ENCODE data around the gene MTMR3. TPM values are rescaled to one million over a fixed set of nuclear protein-coding genes. Genes with fewer than 3 reads are reported as not detected.

Gene MTMR3
- polyA plus RNA-seq, 1 of the 3 experiments (the other 2 are of a cell fraction), result 20.4 TPM

DNA sequence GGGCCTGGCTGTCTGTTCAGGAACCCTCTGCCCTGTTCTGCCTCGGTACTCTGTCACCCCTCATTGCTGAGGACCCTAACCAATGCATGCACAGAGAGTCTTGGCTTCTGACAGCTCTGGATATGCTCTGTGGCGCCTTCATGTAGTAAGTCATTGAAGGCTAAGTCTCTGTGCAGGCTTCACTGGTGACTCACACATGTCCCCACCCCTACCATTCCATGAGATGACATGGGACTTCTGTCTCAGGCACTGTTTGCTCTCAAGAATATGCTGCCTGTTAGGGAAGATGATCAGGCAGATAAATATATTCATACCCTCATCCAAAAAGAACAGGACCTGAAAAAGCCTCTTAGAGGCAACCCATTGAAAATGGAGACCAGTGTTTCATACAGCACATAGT, 153.7 kb downstream of the MTMR3 start:
- no peaks in the 10 kb centered on the region for H3K9me2 ChIP-seq
- no peak overlapping the region for H3K4me3 ChIP-seq (ENCODE audit: low read depth in 2 of 2, low read length in 1 of 2)
- H2AFZ ChIP-seq (ENCODE audit: low read depth), result no peak overlapping the region
- no peak for TF ChIP-seq EP300 (IDR thresholded peaks at IDR 0.05; ENCODE audit: borderline replicate concordance in 1 of 2, low read depth in 1 of 2, low read length in 1 of 2)
- no peak for TF ChIP-seq CHD2 (IDR thresholded peaks at IDR 0.05; ENCODE audit: low read length, partially characterized antibody)
- TF ChIP-seq, protein P1, sequence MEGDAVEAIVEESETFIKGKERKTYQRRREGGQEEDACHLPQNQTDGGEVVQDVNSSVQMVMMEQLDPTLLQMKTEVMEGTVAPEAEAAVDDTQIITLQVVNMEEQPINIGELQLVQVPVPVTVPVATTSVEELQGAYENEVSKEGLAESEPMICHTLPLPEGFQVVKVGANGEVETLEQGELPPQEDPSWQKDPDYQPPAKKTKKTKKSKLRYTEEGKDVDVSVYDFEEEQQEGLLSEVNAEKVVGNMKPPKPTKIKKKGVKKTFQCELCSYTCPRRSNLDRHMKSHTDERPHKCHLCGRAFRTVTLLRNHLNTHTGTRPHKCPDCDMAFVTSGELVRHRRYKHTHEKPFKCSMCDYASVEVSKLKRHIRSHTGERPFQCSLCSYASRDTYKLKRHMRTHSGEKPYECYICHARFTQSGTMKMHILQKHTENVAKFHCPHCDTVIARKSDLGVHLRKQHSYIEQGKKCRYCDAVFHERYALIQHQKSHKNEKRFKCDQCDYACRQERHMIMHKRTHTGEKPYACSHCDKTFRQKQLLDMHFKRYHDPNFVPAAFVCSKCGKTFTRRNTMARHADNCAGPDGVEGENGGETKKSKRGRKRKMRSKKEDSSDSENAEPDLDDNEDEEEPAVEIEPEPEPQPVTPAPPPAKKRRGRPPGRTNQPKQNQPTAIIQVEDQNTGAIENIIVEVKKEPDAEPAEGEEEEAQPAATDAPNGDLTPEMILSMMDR (IDR thresholded peaks at IDR 0.05), result no peak
- TF ChIP-seq, protein P2, sequence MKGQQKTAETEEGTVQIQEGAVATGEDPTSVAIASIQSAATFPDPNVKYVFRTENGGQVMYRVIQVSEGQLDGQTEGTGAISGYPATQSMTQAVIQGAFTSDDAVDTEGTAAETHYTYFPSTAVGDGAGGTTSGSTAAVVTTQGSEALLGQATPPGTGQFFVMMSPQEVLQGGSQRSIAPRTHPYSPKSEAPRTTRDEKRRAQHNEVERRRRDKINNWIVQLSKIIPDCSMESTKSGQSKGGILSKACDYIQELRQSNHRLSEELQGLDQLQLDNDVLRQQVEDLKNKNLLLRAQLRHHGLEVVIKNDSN (IDR thresholded peaks at IDR 0.05; ENCODE audit: borderline replicate concordance, low read depth), result no peak
- TF ChIP-seq SIN3A (IDR thresholded peaks at IDR 0.05; ENCODE audit: borderline replicate concordance, low read depth, low read length), result no peak
- H3K4me1 ChIP-seq (ENCODE audit: control insufficient read depth in 1 of 2, insufficient read depth in 2 of 2, low read depth in 1 of 2, low read length in 1 of 2), result peaks cover 2 to 6% of the 10 kb centered on the region in 2 experiments; a peak in 3 of 4 replicates
- H3K27me3 ChIP-seq (ENCODE audit: insufficient read depth), result no peaks in the 10 kb centered on the region
- no peaks in the 10 kb centered on the region for H3K36me3 ChIP-seq (replicated peaks in 1 of 2; ENCODE audit: control insufficient read depth in 1 of 2, insufficient read depth in 2 of 2, low read length in 1 of 2)
- H3K9me3 ChIP-seq, result no peaks in the 10 kb centered on the region
- H3K4me2 ChIP-seq, result no peak overlapping the region
- POLR2A ChIA-PET, result no interaction called here
- no peak for DNase-seq
- no peak overlapping the region for H3K9ac ChIP-seq
- CTCF ChIA-PET, result interaction anchor here (1.3 to 1.5 kb wide), 2 partner anchors 19 to 52 kb away, joined by 3 to 6 read pairs; no protein-coding TSS in a partner anchor
- no peak overlapping the region for H3K27ac ChIP-seq (ENCODE audit: low read depth in 2 of 2, low read length in 1 of 2)
- WGBS (ENCODE audit: low lambda C conversion rate), result 80% methylated on average over 1 of the region's 2 CpGs
- H4K20me1 ChIP-seq (ENCODE audit: insufficient read depth), result no peaks in the 10 kb centered on the region
- H3K79me2 ChIP-seq (ENCODE audit: insufficient read depth), result no peaks in the 10 kb centered on the region
- no peaks in the 10 kb centered on the region for H3F3A ChIP-seq (replicated peaks; ENCODE audit: insufficient read depth)

DNA sequence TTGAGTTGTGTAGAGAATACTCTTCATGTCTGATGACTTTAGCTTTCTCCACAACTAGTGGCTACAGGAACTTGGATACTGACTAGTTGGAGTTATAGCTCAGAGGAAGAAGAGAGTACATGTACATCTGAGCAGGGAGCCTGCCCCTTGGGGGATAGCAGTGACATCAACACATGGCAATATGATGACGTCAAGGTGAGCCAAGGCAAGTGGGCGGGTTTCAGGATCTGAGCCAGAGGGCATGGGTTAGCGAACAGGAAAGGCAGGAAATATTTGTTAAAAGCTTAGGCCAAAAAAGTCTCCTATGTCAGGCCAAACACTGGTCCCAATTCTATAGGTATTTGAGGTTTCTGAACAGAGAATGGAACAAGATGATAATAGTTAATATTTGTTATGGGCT, 155.2 kb downstream of the MTMR3 start:
- no peaks in the 10 kb centered on the region for H3K9me2 ChIP-seq
- H3K4me1 ChIP-seq (ENCODE audit: control insufficient read depth in 1 of 2, insufficient read depth in 2 of 2, low read depth in 1 of 2, low read length in 1 of 2), result peaks cover 0 to 12% of the 10 kb centered on the region in 2 experiments; a peak in 2 of 4 replicates
- peaks cover 6% of the 10 kb centered on the region for H3F3A ChIP-seq (replicated peaks; ENCODE audit: insufficient read depth)
- WGBS (ENCODE audit: low lambda C conversion rate), result 94% methylated on average over 3 of the region's 3 CpGs
- ChIA-PET CTCF (interaction anchor here (1.4 kb wide), 1 partner anchor 402 kb away, joined by 6 read pairs; no protein-coding TSS in a partner anchor), POLR2A (interaction anchor here (0.6 kb wide), 1 partner anchor 10 kb away, joined by 3 read pairs; no protein-coding TSS in a partner anchor)
- H3K36me3 ChIP-seq (replicated peaks in 1 of 2; ENCODE audit: control insufficient read depth in 1 of 2, insufficient read depth in 2 of 2, low read length in 1 of 2), result no peaks in the 10 kb centered on the region
- no peaks in the 10 kb centered on the region for H3K79me2 ChIP-seq (ENCODE audit: insufficient read depth)
- TF ChIP-seq, protein P3, sequence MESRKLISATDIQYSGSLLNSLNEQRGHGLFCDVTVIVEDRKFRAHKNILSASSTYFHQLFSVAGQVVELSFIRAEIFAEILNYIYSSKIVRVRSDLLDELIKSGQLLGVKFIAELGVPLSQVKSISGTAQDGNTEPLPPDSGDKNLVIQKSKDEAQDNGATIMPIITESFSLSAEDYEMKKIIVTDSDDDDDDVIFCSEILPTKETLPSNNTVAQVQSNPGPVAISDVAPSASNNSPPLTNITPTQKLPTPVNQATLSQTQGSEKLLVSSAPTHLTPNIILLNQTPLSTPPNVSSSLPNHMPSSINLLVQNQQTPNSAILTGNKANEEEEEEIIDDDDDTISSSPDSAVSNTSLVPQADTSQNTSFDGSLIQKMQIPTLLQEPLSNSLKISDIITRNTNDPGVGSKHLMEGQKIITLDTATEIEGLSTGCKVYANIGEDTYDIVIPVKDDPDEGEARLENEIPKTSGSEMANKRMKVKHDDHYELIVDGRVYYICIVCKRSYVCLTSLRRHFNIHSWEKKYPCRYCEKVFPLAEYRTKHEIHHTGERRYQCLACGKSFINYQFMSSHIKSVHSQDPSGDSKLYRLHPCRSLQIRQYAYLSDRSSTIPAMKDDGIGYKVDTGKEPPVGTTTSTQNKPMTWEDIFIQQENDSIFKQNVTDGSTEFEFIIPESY (IDR thresholded peaks at IDR 0.05; ENCODE audit: borderline replicate concordance, low read depth), result no peak
- TF ChIP-seq JUND (IDR thresholded peaks at IDR 0.05) (no peak), FOXJ3 (CRISPR knock-in tag; IDR thresholded peaks at IDR 0.05) (no peak), MXI1 (IDR thresholded peaks at IDR 0.05; ENCODE audit: low read depth, low read length) (no peak), NFIC (IDR thresholded peaks at IDR 0.05; ENCODE audit: borderline replicate concordance) (no peak), TCF12 (IDR thresholded peaks at IDR 0.05) (no peak), NRF1 (IDR thresholded peaks at IDR 0.05; ENCODE audit: low read depth, low read length) (no peak), GABPA (IDR thresholded peaks at IDR 0.05; ENCODE audit: low read depth) (no peak), SIN3A (IDR thresholded peaks at IDR 0.05; ENCODE audit: borderline replicate concordance, low read depth, low read length) (no peak), RFX5 (IDR thresholded peaks at IDR 0.05; ENCODE audit: low read length) (no peak)
- TF ChIP-seq, protein P1 (IDR thresholded peaks at IDR 0.05), result no peak
- TF ChIP-seq, protein P4, sequence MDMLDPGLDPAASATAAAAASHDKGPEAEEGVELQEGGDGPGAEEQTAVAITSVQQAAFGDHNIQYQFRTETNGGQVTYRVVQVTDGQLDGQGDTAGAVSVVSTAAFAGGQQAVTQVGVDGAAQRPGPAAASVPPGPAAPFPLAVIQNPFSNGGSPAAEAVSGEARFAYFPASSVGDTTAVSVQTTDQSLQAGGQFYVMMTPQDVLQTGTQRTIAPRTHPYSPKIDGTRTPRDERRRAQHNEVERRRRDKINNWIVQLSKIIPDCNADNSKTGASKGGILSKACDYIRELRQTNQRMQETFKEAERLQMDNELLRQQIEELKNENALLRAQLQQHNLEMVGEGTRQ (IDR thresholded peaks at IDR 0.05; ENCODE audit: borderline replicate concordance, low read depth, low read length), result no peak
- no peaks in the 10 kb centered on the region for H3K27me3 ChIP-seq (ENCODE audit: insufficient read depth)
- no peak overlapping the region for H2AFZ ChIP-seq (ENCODE audit: low read depth)
- H3K9ac ChIP-seq, result no peak overlapping the region
- no peaks in the 10 kb centered on the region for H3K9me3 ChIP-seq
- no peak overlapping the region for H3K4me3 ChIP-seq (ENCODE audit: low read depth in 2 of 2, low read length in 1 of 2)
- H3K4me2 ChIP-seq, result no peak overlapping the region
- no peak overlapping the region for H3K27ac ChIP-seq (ENCODE audit: low read depth in 2 of 2, low read length in 1 of 2)
- H4K20me1 ChIP-seq (ENCODE audit: insufficient read depth), result no peaks in the 10 kb centered on the region
- DNase-seq, result no peak
